ENCODE measurements around the gene FKBP3.

- TF ChIP-seq CTCF (IDR thresholded peaks at IDR 0.05) (no peak), POLR2A (IDR thresholded peaks at IDR 0.05) (no peak)
These were observed 42.6 kb downstream of the FKBP3 start for GRCh38 chr14:45091710-45092109.
